ENCODE results near the gene C2CD3. TPM values are rescaled to one million over a fixed set of nuclear protein-coding genes. Genes with fewer than 3 reads are reported as not detected.

C2CD3 gene
- total and polyA plus RNA-seq, 9 of the 15 experiments (the other 6 are each of a cell fraction or from before 2014, with no cell fraction given) = 4.4 to 20.2 (median 15.4) TPM

GRCh38 chr11:74204701-74205100 lies 33.9 kb upstream of the C2CD3 start (continued):
- no peak for TF ChIP-seq HMBOX1 (IDR thresholded peaks at IDR 0.05)

GRCh38 chr11:74203966-74204365 lies 33.2 kb upstream of the C2CD3 start:
- peaks cover 0 to 4% of the 10 kb centered on the region in 2 experiments; a peak in 2 of 5 replicates for H3K4me1 ChIP-seq (replicated peaks in 1 of 2; ENCODE audit: control insufficient read depth in 2 of 2, insufficient read depth in 2 of 2, low read length in 2 of 2)
- ATAC-seq = no peak
- no peak overlapping the region for H3K4me3 ChIP-seq
- H4K20me1 ChIP-seq (replicated peaks; ENCODE audit: control insufficient read depth, insufficient read depth, low read length) = no peaks in the 10 kb centered on the region
- intact Hi-C loops (cut with micrococcal nuclease) (no loop called here), in situ Hi-C loops (cut with MboI) (no loop called here)
- peaks cover 8% of the 10 kb centered on the region; the same call in 1 of the 3 replicates for H3K79me2 ChIP-seq (ENCODE audit: control insufficient read depth, insufficient read depth, low read length)
- no peaks in the 10 kb centered on the region for H3K27me3 ChIP-seq (ENCODE audit: control insufficient read depth in 2 of 2, insufficient read depth in 2 of 2, low read length in 2 of 2)
- no peaks in the 10 kb centered on the region for H3K9me3 ChIP-seq (replicated peaks; ENCODE audit: control insufficient read depth, insufficient read depth, low read depth, low read length)
- POLR2A ChIA-PET = no interaction called here
- peaks cover 56% of the 10 kb centered on the region for H3K36me3 ChIP-seq (ENCODE audit: control insufficient read depth, insufficient read depth, low read length)
- BruUV-seq (replicated peaks) = no TSS peak
- CTCF ChIA-PET (ENCODE audit: low intra/inter-chr PET ratio) = no interaction called here
- H3K9ac ChIP-seq (ENCODE audit: insufficient read depth in 1 of 2, low read depth in 2 of 2, low read length in 2 of 2) = no peak overlapping the region
- H3K4me2 ChIP-seq (ENCODE audit: insufficient read depth, low read length) = no peak overlapping the region
- DNase-seq (ENCODE audit: extremely low read depth in 1 of 4, low spot score in 3 of 4) = no peak
- FAIRE-seq = no peak
- H2AFZ ChIP-seq (ENCODE audit: low read depth, low read length) = no peak overlapping the region
- H3K27ac ChIP-seq (ENCODE audit: extremely low read depth, low read depth, low read length) = no peak overlapping the region
- no peaks in the 10 kb centered on the region for H3K9me1 ChIP-seq (ENCODE audit: control insufficient read depth, insufficient read depth, low read length)
- WGBS (ENCODE audit: insufficient coverage, low coverage, missing lambda C conversion rate) = 85% methylated on average over 2 of the region's 2 CpGs
- no peak for TF ChIP-seq EHMT2 (IDR thresholded peaks at IDR 0.05)
- TF ChIP-seq E2F6 (IDR thresholded peaks at IDR 0.05; ENCODE audit: borderline replicate concordance in 1 of 2, extremely low read depth in 1 of 2, insufficient read depth in 1 of 2, insufficient read length in 1 of 2, low read depth in 1 of 2, low read length in 1 of 2, poor library complexity in 1 of 2, severe bottlenecking in 1 of 2) = no peak
- no peak for TF ChIP-seq E2F3 (CRISPR knock-in tag; IDR thresholded peaks at IDR 0.05)
- TF ChIP-seq ZNF75A (CRISPR knock-in tag; IDR thresholded peaks at IDR 0.05) = no peak
- no peak for TF ChIP-seq SFPQ (IDR thresholded peaks at IDR 0.05; ENCODE audit: low read depth, low read length)
- TF ChIP-seq ZNF561 (CRISPR knock-in tag; conservative IDR thresholded peaks at IDR 0.05) = no peak
- no peak for TF ChIP-seq MYC (IDR thresholded peaks at IDR 0.05; ENCODE audit: low read depth, low read length)
- no peak for TF ChIP-seq MYC (CRISPR knock-in tag; IDR thresholded peaks at IDR 0.05; ENCODE audit: borderline replicate concordance, low read depth)
- no peak for TF ChIP-seq U2AF1 (optimal IDR thresholded peaks at IDR 0.05; ENCODE audit: low read depth, low read length)
- no peak for TF ChIP-seq RAD51 (IDR thresholded peaks at IDR 0.05; ENCODE audit: borderline replicate concordance, low read depth)
